GM12865 (cell line): ENCODE results near the gene FERMT2.
A peak's percentile ranks its signal among the peaks of the same experiment; 100 is the strongest.

Source experiments
- DNase-seq: peaks from one replicate; pipeline ENCODE4 v3.0.0; 2010; ENCODE audit warnings: low read depth
- H3K4me3 ChIP-seq: 2 replicates; pipeline ENCODE4 v1.5.1; 2011; ENCODE audit warnings: mild to moderate bottlenecking, low read depth, low read length, control low read depth
- TF ChIP-seq, protein P1 (sequence below): IDR thresholded peaks from 2 replicates; pipeline ENCODE4 v1.5.1; 2011; ENCODE audit warnings: low read length, control low read depth, low read depth, inconsistent platforms; ENCODE audit not compliant: insufficient read depth; ENCODE audit errors: missing control alignments

The FERMT2 gene

DNA sequence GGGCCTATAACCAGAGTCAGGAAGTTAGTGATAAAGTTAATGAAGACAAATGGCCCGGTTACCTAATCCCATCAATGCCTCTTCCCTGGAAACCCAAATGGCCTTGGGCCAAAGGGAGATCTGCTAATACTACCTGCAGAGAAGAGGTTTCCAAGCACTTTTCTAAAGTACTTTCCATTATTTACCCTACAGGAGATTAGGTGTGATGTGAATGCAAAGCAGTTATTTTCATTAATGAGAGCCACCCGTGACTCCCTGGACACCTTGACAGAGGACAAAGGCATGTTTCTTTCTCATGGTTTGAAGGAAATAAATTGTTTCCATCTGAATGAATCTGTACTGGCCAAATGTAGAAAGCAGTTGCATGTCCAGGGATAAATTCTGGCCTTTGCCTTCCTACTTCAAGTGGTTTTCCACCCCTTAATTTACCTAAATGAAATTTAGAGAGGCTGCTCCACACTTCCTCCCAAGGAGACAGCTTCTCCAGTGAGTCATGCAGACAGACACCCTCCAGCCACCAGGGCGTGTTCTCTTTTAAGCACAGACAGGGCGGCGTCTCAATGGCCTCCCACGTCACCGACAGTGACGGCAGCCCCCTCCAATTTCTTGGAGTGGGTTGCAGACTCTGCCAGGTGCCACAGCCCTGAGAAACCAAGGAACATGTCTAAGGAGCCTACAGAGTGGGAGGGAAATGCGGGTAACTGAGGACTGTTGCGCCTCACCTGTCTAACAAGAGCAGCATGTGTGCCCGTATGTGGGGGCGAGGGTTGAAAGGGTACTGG lies 115.5 kb downstream of the FERMT2 start:
- DNase-seq, result no peak
- TF ChIP-seq, protein P1, sequence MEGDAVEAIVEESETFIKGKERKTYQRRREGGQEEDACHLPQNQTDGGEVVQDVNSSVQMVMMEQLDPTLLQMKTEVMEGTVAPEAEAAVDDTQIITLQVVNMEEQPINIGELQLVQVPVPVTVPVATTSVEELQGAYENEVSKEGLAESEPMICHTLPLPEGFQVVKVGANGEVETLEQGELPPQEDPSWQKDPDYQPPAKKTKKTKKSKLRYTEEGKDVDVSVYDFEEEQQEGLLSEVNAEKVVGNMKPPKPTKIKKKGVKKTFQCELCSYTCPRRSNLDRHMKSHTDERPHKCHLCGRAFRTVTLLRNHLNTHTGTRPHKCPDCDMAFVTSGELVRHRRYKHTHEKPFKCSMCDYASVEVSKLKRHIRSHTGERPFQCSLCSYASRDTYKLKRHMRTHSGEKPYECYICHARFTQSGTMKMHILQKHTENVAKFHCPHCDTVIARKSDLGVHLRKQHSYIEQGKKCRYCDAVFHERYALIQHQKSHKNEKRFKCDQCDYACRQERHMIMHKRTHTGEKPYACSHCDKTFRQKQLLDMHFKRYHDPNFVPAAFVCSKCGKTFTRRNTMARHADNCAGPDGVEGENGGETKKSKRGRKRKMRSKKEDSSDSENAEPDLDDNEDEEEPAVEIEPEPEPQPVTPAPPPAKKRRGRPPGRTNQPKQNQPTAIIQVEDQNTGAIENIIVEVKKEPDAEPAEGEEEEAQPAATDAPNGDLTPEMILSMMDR, result no peak
- no peak overlapping the region for H3K4me3 ChIP-seq

DNA sequence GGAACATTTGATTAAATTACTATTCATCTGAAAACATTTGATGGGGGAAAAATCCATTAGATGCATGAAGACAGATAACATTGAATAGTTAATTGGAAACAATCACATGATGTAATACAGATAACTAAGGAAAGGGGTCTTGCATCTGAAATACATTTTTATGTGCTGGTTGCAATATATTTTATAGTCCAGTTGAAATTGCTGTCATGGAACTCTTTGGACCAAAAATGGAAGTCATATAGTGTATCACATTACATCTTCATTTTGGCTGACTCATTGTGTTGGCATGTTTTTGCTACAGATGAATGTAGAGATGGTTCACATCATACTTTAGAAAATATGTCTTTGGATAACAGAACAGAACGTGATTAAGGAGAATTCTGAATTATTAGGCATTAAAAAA lies 116.4 kb downstream of the FERMT2 start:
- H3K4me3 ChIP-seq, result no peak overlapping the region
- TF ChIP-seq, protein P1, result no peak
- DNase-seq, result no peak

DNA sequence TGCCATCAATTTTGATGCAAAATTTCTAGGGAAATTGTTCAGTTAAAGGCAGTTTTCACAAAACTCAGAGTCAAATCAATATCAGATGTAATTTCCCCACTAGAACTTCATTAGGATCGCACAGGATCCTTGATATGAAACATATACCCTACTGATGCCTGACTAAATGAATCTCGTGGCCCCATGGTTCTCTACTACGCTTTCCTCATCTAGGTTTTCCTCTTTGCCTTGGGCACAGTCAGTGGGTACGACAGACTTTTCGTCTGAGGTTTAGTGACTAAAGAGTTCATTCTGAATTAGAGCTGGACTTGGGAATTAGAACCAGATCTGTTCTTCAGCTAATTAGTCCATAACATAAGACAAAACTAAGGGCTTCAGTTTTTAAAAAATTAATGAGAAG lies 117.0 kb downstream of the FERMT2 start:
- TF ChIP-seq, protein P1, result no peak
- DNase-seq, result no peak
- H3K4me3 ChIP-seq, result no peak overlapping the region

DNA sequence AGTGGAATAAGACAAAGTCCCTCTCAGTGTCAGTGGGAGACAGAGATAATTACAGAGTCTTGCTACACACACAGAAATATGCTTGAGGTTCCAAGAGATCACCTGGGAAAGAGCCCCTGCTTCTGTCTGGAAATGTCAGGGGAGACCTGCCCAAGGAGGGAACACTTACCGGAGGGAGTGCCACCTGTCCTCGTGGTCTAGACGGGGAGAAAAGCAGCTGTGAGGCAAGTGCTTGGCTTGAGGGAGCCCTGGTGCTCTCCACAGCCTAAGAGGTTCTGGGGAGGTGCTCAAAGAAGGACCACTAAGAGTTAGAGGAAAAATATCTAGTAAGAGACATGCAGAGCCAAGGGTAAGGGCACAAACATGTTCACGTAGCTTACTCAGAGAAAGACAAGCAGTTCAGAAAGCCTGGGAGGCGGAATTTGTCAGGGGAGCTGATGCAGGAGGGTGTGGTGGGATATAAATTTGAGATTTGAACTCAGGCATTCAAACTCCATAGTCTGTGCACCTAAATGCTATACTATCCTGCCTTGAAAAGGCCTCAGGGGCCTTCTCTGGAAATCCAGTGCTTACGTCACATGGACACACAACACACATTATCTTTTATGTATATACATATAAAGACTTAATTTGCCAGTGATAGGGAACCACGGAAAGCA lies 121.2 kb downstream of the FERMT2 start:
- TF ChIP-seq, protein P1, result no peak
- no peak for DNase-seq
- no peak overlapping the region for H3K4me3 ChIP-seq

DNA sequence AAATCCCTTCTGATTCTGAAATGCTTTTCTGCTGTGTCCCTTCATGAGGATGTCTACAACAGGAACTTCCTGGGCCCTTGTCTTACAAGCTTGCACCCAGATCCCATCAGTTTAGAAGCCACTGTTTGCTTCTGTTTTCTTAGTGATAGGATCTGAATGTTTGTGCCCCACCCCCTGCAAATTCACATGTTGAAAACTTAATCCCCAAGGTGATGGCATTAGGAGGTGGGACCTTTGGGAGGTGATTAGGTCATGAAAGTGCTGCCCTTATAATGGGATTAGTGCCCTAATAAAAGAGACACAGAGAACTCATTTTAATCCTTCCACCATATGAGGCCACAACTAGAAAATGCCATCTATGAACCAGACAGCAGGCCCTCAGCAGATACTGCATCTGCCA lies 123.4 kb downstream of the FERMT2 start:
- no peak overlapping the region for H3K4me3 ChIP-seq
- TF ChIP-seq, protein P1, result no peak
- DNase-seq, result no peak

DNA sequence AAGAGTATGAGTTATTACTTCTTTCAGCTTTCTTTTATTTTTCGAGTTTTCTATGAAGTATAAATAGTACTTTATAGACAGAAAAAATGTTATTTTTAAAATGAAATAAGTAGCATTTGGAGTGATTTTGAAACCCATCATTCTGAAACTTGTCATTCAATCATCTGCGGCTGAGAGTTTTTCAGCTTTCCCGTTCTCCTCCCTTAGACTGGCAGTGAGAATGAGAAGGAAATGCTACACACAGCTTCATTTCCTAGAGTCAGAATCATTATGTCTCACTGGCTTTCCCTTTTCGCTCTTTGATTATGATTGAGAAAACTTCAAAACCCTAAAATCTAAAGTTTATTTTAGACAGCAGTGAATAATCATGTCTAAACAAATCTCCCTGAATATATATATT lies 125.8 kb downstream of the FERMT2 start:
- DNase-seq, result peak; percentile 63
- H3K4me3 ChIP-seq, result no peak overlapping the region
- TF ChIP-seq, protein P1, result no peak
